SK-N-SH (cell line): ENCODE measurements around the gene FHL5. TPM values are rescaled to one million over a fixed set of nuclear protein-coding genes. Genes with fewer than 3 reads are reported as not detected.

ENCODE experiments used
- CTCF ChIA-PET: fragments of 300-600, 350-600 bp; formaldehyde crosslinking; extraction: SDS; loops from one replicate; lab custom pipeline; 2021; lab: Yijun Ruan, JAX
- POLR2A ChIA-PET: fragments of 350-600 bp; sonication (Branson Sonifier 250); formaldehyde crosslinking; extraction: SDS; loops from one replicate; lab custom pipeline; 2020; ENCODE audit warnings: antibody characterized with exemption, inconsistent platforms; lab: Yijun Ruan, JAX
- DNase-seq: peaks from one replicate; pipeline ENCODE4 v3.0.0; 2012
- H2AFZ ChIP-seq: fragments of 200-600 bp; sonication (generic); 2 replicates; pipeline ENCODE4 v1.8.1; 2016; ENCODE audit warnings: antibody characterized with exemption, mild to moderate bottlenecking, low read depth
- H3F3A ChIP-seq: fragments of 200-600 bp; sonication (generic); replicated peaks from 2 replicates; pipeline ENCODE3; 2016; ENCODE audit warnings: antibody characterized with exemption, mild to moderate bottlenecking; ENCODE audit not compliant: insufficient read depth
- H3K27ac ChIP-seq, 2 experiments: fragments of 200-500 bp in 1 of 2; fragments of 200-600 bp in 1 of 2; sonication (Bioruptor generic) in 1 of 2; sonication (generic), shearing (Covaris generic) in 1 of 2; 2 replicates each; pipeline versions ENCODE4 v1.5.1 to v1.6.1; 2014 to 2016; ENCODE audit warnings: low read depth in 2 of 2, inconsistent platforms in 1 of 2, low read length in 1 of 2, mild to moderate bottlenecking in 1 of 2, mixed read lengths in 1 of 2
- H3K27me3 ChIP-seq: fragments of 200-600 bp; sonication (generic), shearing (Covaris generic); 2 replicates; pipeline ENCODE4 v1.6.1; 2016; ENCODE audit warnings: mixed run types; ENCODE audit not compliant: insufficient read depth
- H3K36me3 ChIP-seq, 2 experiments: fragments of 200-500 bp in 1 of 2; fragments of 200-600 bp in 1 of 2; sonication (Bioruptor generic) in 1 of 2; sonication (generic) in 1 of 2; replicated peaks in 1 of 2; 2 replicates each; pipeline versions ENCODE3 to v1.5.1; 2014 to 2016; ENCODE audit warnings: low read length in 1 of 2, mild to moderate bottlenecking in 1 of 2; ENCODE audit not compliant: insufficient read depth in 2 of 2, control insufficient read depth in 1 of 2
- H3K4me1 ChIP-seq, 2 experiments: fragments of 200-500 bp in 1 of 2; fragments of 200-600 bp in 1 of 2; sonication (Bioruptor generic) in 1 of 2; sonication (generic), shearing (Covaris generic) in 1 of 2; 2 replicates each; pipeline versions ENCODE4 v1.5.1 to v1.6.1; 2014 to 2016; ENCODE audit warnings: low read depth in 1 of 2, low read length in 1 of 2, mixed run types in 1 of 2; ENCODE audit not compliant: insufficient read depth in 2 of 2, control insufficient read depth in 1 of 2
- H3K4me2 ChIP-seq: fragments of 200-600 bp; sonication (generic), shearing (Covaris generic); 2 replicates; pipeline ENCODE4 v1.6.1; 2017; ENCODE audit warnings: mixed run types
- H3K4me3 ChIP-seq, 2 experiments: fragments of 200-500 bp in 1 of 2; fragments of 200-600 bp in 1 of 2; sonication (Bioruptor generic) in 1 of 2; sonication (generic), shearing (Covaris generic) in 1 of 2; 2 replicates each; pipeline versions ENCODE4 v1.5.1 to v1.8.1; 2014 to 2016; ENCODE audit warnings: low read depth in 2 of 2, inconsistent platforms in 1 of 2, low read length in 1 of 2, mild to moderate bottlenecking in 1 of 2, mixed read lengths in 1 of 2, moderate library complexity in 1 of 2
- H3K79me2 ChIP-seq: fragments of 200-600 bp; sonication (generic); 2 replicates; pipeline ENCODE4 v1.8.1; 2017; ENCODE audit warnings: mild to moderate bottlenecking; ENCODE audit not compliant: insufficient read depth
- H3K9ac ChIP-seq: fragments of 200-600 bp; sonication (generic); 2 replicates; pipeline ENCODE4 v1.6.1; 2017; ENCODE audit warnings: mixed run types
- H3K9me2 ChIP-seq: fragments of 200-600 bp; sonication (generic); 2 replicates; pipeline ENCODE4 v1.6.1; 2017; ENCODE audit warnings: mixed run types
- H3K9me3 ChIP-seq: fragments of 200-600 bp; sonication (generic); 2 replicates; pipeline ENCODE4 v1.6.1; 2017; ENCODE audit warnings: mixed run types, mild to moderate bottlenecking, moderate library complexity
- H4K20me1 ChIP-seq: fragments of 200-600 bp; sonication (generic); 2 replicates; pipeline ENCODE4 v1.6.1; 2017; ENCODE audit warnings: mild to moderate bottlenecking, mixed run types; ENCODE audit not compliant: insufficient read depth
- ELF1 ChIP-seq: IDR thresholded peaks from 2 replicates; pipeline ENCODE4 v1.4.0; 2012
- EP300 ChIP-seq, 2 experiments: IDR thresholded peaks; 2 replicates each; pipeline versions ENCODE4 v1.4.0 to v1.6.1; 2012; ENCODE audit warnings: borderline replicate concordance in 1 of 2, low read depth in 1 of 2, low read length in 1 of 2
- EZH2phosphoT487 ChIP-seq: fragments of 200-600 bp; sonication (generic); IDR thresholded peaks from 2 replicates; pipeline ENCODE4 v1.6.1; 2017; ENCODE audit warnings: low read depth, mixed run types, mild to moderate bottlenecking, antibody characterized with exemption, moderate library complexity, borderline replicate concordance
- FOSL2 ChIP-seq: IDR thresholded peaks from 2 replicates; pipeline ENCODE4 v1.4.0; 2012; ENCODE audit warnings: low read depth, mild to moderate bottlenecking, moderate library complexity, borderline replicate concordance
- JUND ChIP-seq: IDR thresholded peaks from 2 replicates; pipeline ENCODE4 v1.4.0; 2012
- MEF2A ChIP-seq: IDR thresholded peaks from 2 replicates; pipeline ENCODE4 v1.4.0; 2012; ENCODE audit warnings: low read depth, borderline replicate concordance
- MXI1 ChIP-seq: IDR thresholded peaks from 2 replicates; pipeline ENCODE4 v1.6.1; 2012; ENCODE audit warnings: mild to moderate bottlenecking, low read depth, low read length, improper control_type of control experiment
- NRF1 ChIP-seq: IDR thresholded peaks from 2 replicates; pipeline ENCODE4 v1.6.1; 2012; ENCODE audit warnings: low read depth, mild to moderate bottlenecking, low read length
- POLR2AphosphoS5 ChIP-seq: IDR thresholded peaks from 2 replicates; pipeline ENCODE4 v1.6.1; 2012; ENCODE audit warnings: low read depth, low read length
- RCOR1 ChIP-seq: fragments of 150-350 bp; IDR thresholded peaks from 2 replicates; pipeline ENCODE4 v1.6.1; 2017; ENCODE audit warnings: antibody characterized with exemption, low read length
- RFX5 ChIP-seq: IDR thresholded peaks from 2 replicates; pipeline ENCODE4 v1.6.1; 2012; ENCODE audit warnings: mild to moderate bottlenecking, improper control_type of control experiment, low read length
- RXRA ChIP-seq: IDR thresholded peaks from 2 replicates; pipeline ENCODE4 v1.4.0; 2012; ENCODE audit warnings: low read depth, mild to moderate bottlenecking, borderline replicate concordance
- SIN3A ChIP-seq: IDR thresholded peaks from 2 replicates; pipeline ENCODE4 v1.6.1; 2012; ENCODE audit warnings: low read depth, mild to moderate bottlenecking, low read length, moderate library complexity, borderline replicate concordance
- SMC3 ChIP-seq: IDR thresholded peaks from 2 replicates; pipeline ENCODE4 v1.6.1; 2012; ENCODE audit warnings: low read depth, low read length, improper control_type of control experiment
- YY1 ChIP-seq: IDR thresholded peaks from 2 replicates; pipeline ENCODE4 v1.4.0; 2012; ENCODE audit warnings: low read depth, mild to moderate bottlenecking
- WGBS: methylation state at CpG from one replicate; pipeline ENCODE4 v1.1.6; 2017; ENCODE audit warnings: low lambda C conversion rate; 5-methylcytosine and 5-hydroxymethylcytosine counted together
- polyA plus RNA-seq, 3 experiments: library from polyadenylated mRNA; depleted of rRNA; stranded (reverse); fragments of >200 nt; gene quantifications; 2 replicates each; pipeline ENCODE4 v1.2.3, GENCODE V29; 2012
- TF ChIP-seq, protein P1 (sequence below): fragments of 150-350 bp; IDR thresholded peaks from 2 replicates; pipeline ENCODE4 v1.6.1; 2016; ENCODE audit warnings: mild to moderate bottlenecking, low read depth, low read length
- TF ChIP-seq, protein P2 (sequence below): IDR thresholded peaks from 2 replicates; pipeline ENCODE4; 2012
- TF ChIP-seq, protein P3 (sequence below): IDR thresholded peaks from 2 replicates; pipeline ENCODE4 v1.4.0; 2012; ENCODE audit warnings: low read depth

FHL5 gene
- polyA plus RNA-seq, 1 of the 3 experiments (the other 2 are of a cell fraction) = not detected

DNA sequence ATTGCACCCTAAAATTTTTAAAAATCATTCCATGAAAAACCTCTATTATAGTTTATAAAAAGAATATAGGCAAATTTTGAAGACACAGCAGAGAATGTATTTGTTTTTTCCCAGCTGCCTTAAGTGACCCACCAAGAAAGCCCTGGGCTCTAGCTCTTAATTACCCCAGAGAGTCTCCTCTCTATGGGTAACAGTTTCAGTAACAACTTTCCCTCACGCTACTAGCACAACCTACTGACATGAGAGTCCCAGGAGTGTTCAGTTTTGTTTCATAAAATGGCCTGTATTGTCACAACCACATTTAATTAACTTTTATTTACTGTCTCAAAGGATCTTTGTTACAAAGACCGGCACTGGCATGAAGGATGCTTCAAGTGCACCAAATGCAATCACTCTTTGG lies 41.5 kb downstream of the FHL5 start:
- Histone ChIP-seq H3F3A (no peaks in the 10 kb centered on the region), H4K20me1 (no peaks in the 10 kb centered on the region), H3K9me3 (no peaks in the 10 kb centered on the region), H3K36me3 (no peaks in the 10 kb centered on the region), H3K9me2 (no peaks in the 10 kb centered on the region), H3K4me3 (no peak overlapping the region), H3K4me2 (no peak overlapping the region), H2AFZ (no peak overlapping the region), H3K79me2 (no peaks in the 10 kb centered on the region), H3K27ac (no peak overlapping the region), H3K4me1 (no peaks in the 10 kb centered on the region), H3K9ac (no peak overlapping the region), H3K27me3 (no peaks in the 10 kb centered on the region)
- ChIA-PET POLR2A (no interaction called here), CTCF (no interaction called here)
- 33% methylated on average over 2 of the region's 2 CpGs for WGBS
- no peak for DNase-seq
- TF ChIP-seq, protein P1, sequence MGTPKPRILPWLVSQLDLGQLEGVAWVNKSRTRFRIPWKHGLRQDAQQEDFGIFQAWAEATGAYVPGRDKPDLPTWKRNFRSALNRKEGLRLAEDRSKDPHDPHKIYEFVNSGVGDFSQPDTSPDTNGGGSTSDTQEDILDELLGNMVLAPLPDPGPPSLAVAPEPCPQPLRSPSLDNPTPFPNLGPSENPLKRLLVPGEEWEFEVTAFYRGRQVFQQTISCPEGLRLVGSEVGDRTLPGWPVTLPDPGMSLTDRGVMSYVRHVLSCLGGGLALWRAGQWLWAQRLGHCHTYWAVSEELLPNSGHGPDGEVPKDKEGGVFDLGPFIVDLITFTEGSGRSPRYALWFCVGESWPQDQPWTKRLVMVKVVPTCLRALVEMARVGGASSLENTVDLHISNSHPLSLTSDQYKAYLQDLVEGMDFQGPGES = no peak
- TF ChIP-seq MEF2A = no peak
- no peak for TF ChIP-seq EP300 (IDR thresholded peaks at IDR 0.05; ENCODE audit: borderline replicate concordance in 1 of 2, low read depth in 1 of 2, low read length in 1 of 2)
- no peak for TF ChIP-seq RCOR1
- TF ChIP-seq, protein P2, sequence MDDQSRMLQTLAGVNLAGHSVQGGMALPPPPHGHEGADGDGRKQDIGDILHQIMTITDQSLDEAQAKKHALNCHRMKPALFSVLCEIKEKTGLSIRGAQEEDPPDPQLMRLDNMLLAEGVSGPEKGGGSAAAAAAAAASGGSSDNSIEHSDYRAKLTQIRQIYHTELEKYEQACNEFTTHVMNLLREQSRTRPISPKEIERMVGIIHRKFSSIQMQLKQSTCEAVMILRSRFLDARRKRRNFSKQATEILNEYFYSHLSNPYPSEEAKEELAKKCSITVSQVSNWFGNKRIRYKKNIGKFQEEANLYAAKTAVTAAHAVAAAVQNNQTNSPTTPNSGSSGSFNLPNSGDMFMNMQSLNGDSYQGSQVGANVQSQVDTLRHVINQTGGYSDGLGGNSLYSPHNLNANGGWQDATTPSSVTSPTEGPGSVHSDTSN = no peak
- TF ChIP-seq YY1 = no peak

DNA sequence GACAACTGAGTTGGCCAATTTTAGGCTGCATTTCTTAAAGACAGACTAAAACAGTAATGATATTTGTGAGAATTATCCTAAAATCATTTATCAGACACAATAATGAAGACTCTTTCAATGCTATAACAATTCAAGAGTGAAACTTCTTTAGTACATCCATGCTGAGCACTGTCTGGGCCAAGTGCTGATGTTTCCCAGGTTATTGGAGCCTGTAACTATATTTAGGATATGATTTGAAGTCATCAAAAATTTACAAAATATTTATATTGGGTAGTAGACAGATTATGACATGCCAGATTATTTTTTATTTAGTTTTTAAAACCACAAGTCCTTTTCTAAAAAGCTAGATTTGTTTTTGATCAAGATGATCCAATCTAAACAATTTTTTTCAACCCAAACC lies 45.1 kb downstream of the FHL5 start:
- Histone ChIP-seq H3K9ac (no peak overlapping the region), H3K27ac (no peak overlapping the region), H3K36me3 (no peaks in the 10 kb centered on the region), H3K79me2 (no peaks in the 10 kb centered on the region), H3K9me2 (no peaks in the 10 kb centered on the region), H3K9me3 (no peaks in the 10 kb centered on the region), H3F3A (no peaks in the 10 kb centered on the region), H3K4me1 (no peaks in the 10 kb centered on the region), H2AFZ (no peak overlapping the region), H3K4me3 (no peak overlapping the region), H3K27me3 (no peaks in the 10 kb centered on the region), H4K20me1 (no peaks in the 10 kb centered on the region), H3K4me2 (no peak overlapping the region)
- CTCF ChIA-PET = interaction anchor here (0.8 kb wide), 1 partner anchor 451 kb away, joined by 4 read pairs; no protein-coding TSS in a partner anchor
- no peak for DNase-seq
- TF ChIP-seq ELF1 (no peak), JUND (no peak), RXRA (no peak), SIN3A (no peak)
- POLR2A ChIA-PET = no interaction called here

DNA sequence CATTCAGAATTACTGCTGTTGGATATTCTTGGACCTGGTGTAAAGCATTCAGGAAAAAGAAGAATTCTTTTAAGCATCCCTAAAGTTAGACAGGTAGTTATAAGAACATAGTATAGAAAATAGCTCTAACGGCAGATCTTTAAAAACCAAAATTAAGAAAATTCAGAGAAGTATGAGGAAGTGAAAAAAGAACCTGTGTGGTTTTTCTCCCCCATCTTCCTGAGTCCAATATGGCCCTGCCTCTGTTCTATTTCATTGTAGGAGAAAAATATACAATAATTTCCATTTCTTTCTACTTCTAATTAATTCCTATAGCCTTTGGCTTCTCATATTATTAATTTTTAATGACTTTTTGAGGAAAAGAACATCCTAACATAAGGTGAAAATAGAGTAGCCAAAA lies 47.1 kb downstream of the FHL5 start:
- H4K20me1 ChIP-seq = no peaks in the 10 kb centered on the region
- TF ChIP-seq, protein P2 = no peak
- TF ChIP-seq EP300 (IDR thresholded peaks at IDR 0.05; ENCODE audit: borderline replicate concordance in 1 of 2, low read depth in 1 of 2, low read length in 1 of 2) (no peak), RXRA (no peak), FOSL2 (no peak), SIN3A (no peak), SMC3 (no peak), RFX5 (no peak), MXI1 (no peak), POLR2AphosphoS5 (no peak), RCOR1 (no peak), NRF1 (no peak), EZH2phosphoT487 (no peak), YY1 (no peak)
- TF ChIP-seq, protein P1 = no peak
- TF ChIP-seq, protein P3, sequence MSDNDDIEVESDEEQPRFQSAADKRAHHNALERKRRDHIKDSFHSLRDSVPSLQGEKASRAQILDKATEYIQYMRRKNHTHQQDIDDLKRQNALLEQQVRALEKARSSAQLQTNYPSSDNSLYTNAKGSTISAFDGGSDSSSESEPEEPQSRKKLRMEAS = no peak
- TF ChIP-seq, all 33 proteins: peak for 0
- Histone ChIP-seq H3K9me3 (no peaks in the 10 kb centered on the region), H3K4me1 (no peaks in the 10 kb centered on the region), H3K27me3 (no peaks in the 10 kb centered on the region), H3K9ac (no peak overlapping the region), H3K4me2 (no peak overlapping the region), H3K79me2 (no peaks in the 10 kb centered on the region), H3K36me3 (no peaks in the 10 kb centered on the region), H3K4me3 (no peak overlapping the region), H3K9me2 (no peaks in the 10 kb centered on the region), H3F3A (no peaks in the 10 kb centered on the region), H3K27ac (no peak overlapping the region), H2AFZ (no peak overlapping the region)
- ChIA-PET POLR2A (no interaction called here), CTCF (interaction anchor here (2.1 kb wide), 1 partner anchor 11 kb away, joined by 7 read pairs; no protein-coding TSS in a partner anchor)
- WGBS = 66% methylated on average over 1 of the region's 1 CpG
- no peak for DNase-seq
